Measurements from ENCODE around the gene NFE2.

DNA sequence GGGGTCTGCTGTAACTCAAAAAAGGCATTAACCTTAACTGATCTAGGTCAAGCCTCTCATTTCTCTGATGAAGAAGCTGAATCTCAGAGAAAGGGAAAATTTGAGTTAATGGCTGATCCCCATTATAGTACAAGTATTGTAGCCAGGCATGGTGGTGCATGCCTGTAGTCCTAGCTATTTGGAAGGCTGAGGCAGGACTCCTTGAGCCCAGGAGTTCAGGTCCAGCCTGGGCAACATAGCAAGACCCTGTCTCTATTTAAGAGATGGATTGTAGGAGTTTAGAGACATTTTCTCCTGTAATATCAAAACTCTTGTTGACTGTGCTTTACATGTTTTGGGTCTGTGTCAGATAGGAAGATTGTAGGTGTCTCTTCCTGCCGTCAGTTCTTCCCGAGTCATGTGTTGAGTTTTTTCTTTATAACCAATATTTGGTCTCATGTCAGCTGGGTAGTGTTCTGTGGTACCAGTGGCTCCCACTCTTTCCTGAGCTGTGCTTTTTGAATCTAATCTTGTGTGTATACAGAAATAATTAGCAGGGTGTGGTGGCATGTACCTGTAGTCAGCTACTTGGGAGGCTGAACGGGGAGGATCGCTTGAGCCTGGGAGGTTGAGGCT lies 32.7 kb upstream of the NFE2 start:
- TF ChIP-seq JUN (IDR thresholded peaks at IDR 0.05; ENCODE audit: low read depth, low read length) = no peak
- no peak for TF ChIP-seq TAF1 (IDR thresholded peaks at IDR 0.05; ENCODE audit: low read depth, low read length)
- TF ChIP-seq, protein P1, sequence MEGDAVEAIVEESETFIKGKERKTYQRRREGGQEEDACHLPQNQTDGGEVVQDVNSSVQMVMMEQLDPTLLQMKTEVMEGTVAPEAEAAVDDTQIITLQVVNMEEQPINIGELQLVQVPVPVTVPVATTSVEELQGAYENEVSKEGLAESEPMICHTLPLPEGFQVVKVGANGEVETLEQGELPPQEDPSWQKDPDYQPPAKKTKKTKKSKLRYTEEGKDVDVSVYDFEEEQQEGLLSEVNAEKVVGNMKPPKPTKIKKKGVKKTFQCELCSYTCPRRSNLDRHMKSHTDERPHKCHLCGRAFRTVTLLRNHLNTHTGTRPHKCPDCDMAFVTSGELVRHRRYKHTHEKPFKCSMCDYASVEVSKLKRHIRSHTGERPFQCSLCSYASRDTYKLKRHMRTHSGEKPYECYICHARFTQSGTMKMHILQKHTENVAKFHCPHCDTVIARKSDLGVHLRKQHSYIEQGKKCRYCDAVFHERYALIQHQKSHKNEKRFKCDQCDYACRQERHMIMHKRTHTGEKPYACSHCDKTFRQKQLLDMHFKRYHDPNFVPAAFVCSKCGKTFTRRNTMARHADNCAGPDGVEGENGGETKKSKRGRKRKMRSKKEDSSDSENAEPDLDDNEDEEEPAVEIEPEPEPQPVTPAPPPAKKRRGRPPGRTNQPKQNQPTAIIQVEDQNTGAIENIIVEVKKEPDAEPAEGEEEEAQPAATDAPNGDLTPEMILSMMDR (IDR thresholded peaks at IDR 0.05; ENCODE audit: control extremely low read depth in 1 of 3, insufficient read depth in 1 of 3, low read depth in 1 of 3, low read length in 3 of 3) = no peak
- no peak for TF ChIP-seq ZNF274 (IDR thresholded peaks at IDR 0.05; ENCODE audit: borderline replicate concordance, extremely low read depth, low read length)
- no peak for TF ChIP-seq RAD21 (IDR thresholded peaks at IDR 0.05 in 1 of 2, conservative IDR thresholded peaks at IDR 0.05 in 1 of 2; ENCODE audit: low read depth in 2 of 2, low read length in 2 of 2)
- TF ChIP-seq, protein P2, sequence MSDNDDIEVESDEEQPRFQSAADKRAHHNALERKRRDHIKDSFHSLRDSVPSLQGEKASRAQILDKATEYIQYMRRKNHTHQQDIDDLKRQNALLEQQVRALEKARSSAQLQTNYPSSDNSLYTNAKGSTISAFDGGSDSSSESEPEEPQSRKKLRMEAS (IDR thresholded peaks at IDR 0.05) = no peak
- TF ChIP-seq NANOG (IDR thresholded peaks at IDR 0.05; ENCODE audit: insufficient read depth, low read depth, low read length, poor library complexity, severe bottlenecking) = no peak
- TF ChIP-seq POLR2A (IDR thresholded peaks at IDR 0.05; ENCODE audit: control extremely low read depth in 1 of 2, low read depth in 2 of 2, low read length in 2 of 2) = no peak

Measured in H1 (cell line).